HepG2 (cell line): Measurements from ENCODE around the gene MICA. TPM values are rescaled to one million over a fixed set of nuclear protein-coding genes. Genes with fewer than 3 reads are reported as not detected.

Source experiments
- KLF6 ChIP-seq: IDR thresholded peaks from 2 replicates; pipeline ENCODE4 v1.8.0; 2016; ENCODE audit warnings: missing biosample characterization, missing genetic modification reagents
- MTA1 ChIP-seq: sonication (generic); formaldehyde crosslinking; IDR thresholded peaks from 2 replicates; pipeline ENCODE4 v1.4.0; 2020; ENCODE audit warnings: missing genetic modification reagents, mild to moderate bottlenecking, borderline replicate concordance
- PBX3 ChIP-seq: sonication (generic); formaldehyde crosslinking; IDR thresholded peaks from 2 replicates; pipeline ENCODE4 v1.8.1; 2023; ENCODE audit warnings: missing genetic modification reagents, inconsistent platforms, borderline replicate concordance
- SP4 ChIP-seq: sonication (generic); formaldehyde crosslinking; IDR thresholded peaks from 2 replicates; pipeline ENCODE4 v1.8.1; 2023; ENCODE audit warnings: mild to moderate bottlenecking, missing genetic modification reagents
- TFDP1 ChIP-seq: IDR thresholded peaks from 2 replicates; pipeline ENCODE4 v1.6.1; 2016; ENCODE audit warnings: missing compliant biosample characterization, missing genetic modification reagents, borderline replicate concordance
- ZBTB46 ChIP-seq: sonication (generic); formaldehyde crosslinking; IDR thresholded peaks from 2 replicates; pipeline ENCODE4 v1.4.0; 2020; ENCODE audit warnings: mild to moderate bottlenecking, missing genetic modification reagents, borderline replicate concordance
- ZFY ChIP-seq: sonication (generic); formaldehyde crosslinking; IDR thresholded peaks from 2 replicates; pipeline ENCODE4 v1.4.0; 2020; ENCODE audit warnings: missing genetic modification reagents
- ZNF367 ChIP-seq: sonication (generic); formaldehyde crosslinking; IDR thresholded peaks from 2 replicates; pipeline ENCODE4 v1.4.0; 2020; ENCODE audit warnings: missing genetic modification reagents, borderline replicate concordance
- ZNF510 ChIP-seq: sonication (generic); formaldehyde crosslinking; IDR thresholded peaks from 2 replicates; pipeline ENCODE4 v1.4.0; 2020; ENCODE audit warnings: low read depth, mild to moderate bottlenecking, missing genetic modification reagents
- ZNF563 ChIP-seq: sonication (generic); formaldehyde crosslinking; IDR thresholded peaks from 2 replicates; pipeline ENCODE4 v1.8.0; 2022; ENCODE audit warnings: mild to moderate bottlenecking, moderate library complexity, missing genetic modification reagents
- ZNF619 ChIP-seq: sonication (generic); formaldehyde crosslinking; IDR thresholded peaks from 2 replicates; pipeline ENCODE4 v1.4.0; 2020; ENCODE audit warnings: mild to moderate bottlenecking, missing genetic modification reagents
- ZNF691 ChIP-seq: sonication (generic); formaldehyde crosslinking; IDR thresholded peaks from 2 replicates; pipeline ENCODE4 v1.4.0; 2020; ENCODE audit warnings: missing genetic modification reagents, low read depth, mild to moderate bottlenecking, borderline replicate concordance
- ZNF777 ChIP-seq: sonication (generic); formaldehyde crosslinking; IDR thresholded peaks from 2 replicates; pipeline ENCODE4 v1.4.0; 2020; ENCODE audit warnings: missing genetic modification reagents
- ZNF782 ChIP-seq: sonication (generic); formaldehyde crosslinking; IDR thresholded peaks from 2 replicates; pipeline ENCODE4 v1.4.0; 2020; ENCODE audit warnings: missing genetic modification reagents, mild to moderate bottlenecking, borderline replicate concordance
- ZSCAN20 ChIP-seq: sonication (generic); formaldehyde crosslinking; IDR thresholded peaks from 2 replicates; pipeline ENCODE4 v1.4.0; 2020; ENCODE audit warnings: missing genetic modification reagents, mild to moderate bottlenecking, borderline replicate concordance
- polyA plus RNA-seq, 8 experiments: library from polyadenylated mRNA; depleted of rRNA in 3 of 8; stranded (reverse) in 7 of 8; unstranded in 1 of 8; fragments of >200 nt; fragmentation: Illumina TruSeq in 4 of 8; extraction: Trizol in 4 of 8; gene quantifications; 2 replicates each; pipeline versions ENCODE4 v1.2.1 to v1.2.3, GENCODE V29; 2011 to 2016; ENCODE audit warnings: low read depth in 4 of 8, missing spikeins in 1 of 8, mixed read lengths in 1 of 8; ENCODE audit not compliant: insufficient read depth in 1 of 8
- total RNA-seq, 5 experiments: library from RNA; depleted of rRNA; stranded (reverse); fragments of >200 nt; fragmentation: Illumina TruSeq; extraction: Trizol; gene quantifications; 2 replicates each; pipeline ENCODE4 v1.2.3, GENCODE V29; 2016; ENCODE audit warnings: low read depth in 1 of 5

MICA gene
- total and polyA plus RNA-seq, 2 of the 13 experiments (the other 11 are each of a cell fraction or from before 2014, with no cell fraction given), result 21.6 to 38.1 TPM

- peak; percentile 77 for TF ChIP-seq ZFY
- no peak; the same call in 1 of the 2 replicates for TF ChIP-seq ZNF563 (CRISPR knock-in tag)
- peak; percentile 72; the same call in 1 of the 2 replicates for TF ChIP-seq MTA1 (CRISPR knock-in tag)
- peak; percentile 61; the same call in 1 of the 2 replicates for TF ChIP-seq TFDP1 (CRISPR knock-in tag)
- peak; percentile 58 for TF ChIP-seq SP4 (CRISPR knock-in tag)
- TF ChIP-seq KLF6 (CRISPR knock-in tag), result peak; percentile 25; the same call in 1 of the 2 replicates
- TF ChIP-seq ZNF619 (CRISPR knock-in tag), result 0 out of 2 replicates have a peak, but pooled peaks have one; percentile 23
- no peak for TF ChIP-seq ZSCAN20 (CRISPR knock-in tag)
- no peak for TF ChIP-seq ZNF510 (CRISPR knock-in tag)
- TF ChIP-seq ZNF691, result peak; percentile 65; the same call in 1 of the 2 replicates
- peak; percentile 18; the same call in 1 of the 2 replicates for TF ChIP-seq ZNF777 (CRISPR knock-in tag)
- TF ChIP-seq PBX3 (CRISPR knock-in tag), result 0 out of 2 replicates have a peak, but pooled peaks have one; percentile 8
- TF ChIP-seq ZBTB46 (CRISPR knock-in tag), result no peak
- no peak for TF ChIP-seq ZNF367 (CRISPR knock-in tag)
- TF ChIP-seq ZNF782, result peak; percentile 19; the same call in 1 of the 2 replicates
These were observed 3.6 kb upstream of the MICA start (continued) for GRCh38 chr6:31399589-31400466.
